ENCODE results near the gene AKT1.
"Not testable (repeated sequence)": the region's sequence is repeated elsewhere in the genome, so short reads cannot be mapped to it uniquely, and the experiment has no call there.

AKT1 gene

DNA sequence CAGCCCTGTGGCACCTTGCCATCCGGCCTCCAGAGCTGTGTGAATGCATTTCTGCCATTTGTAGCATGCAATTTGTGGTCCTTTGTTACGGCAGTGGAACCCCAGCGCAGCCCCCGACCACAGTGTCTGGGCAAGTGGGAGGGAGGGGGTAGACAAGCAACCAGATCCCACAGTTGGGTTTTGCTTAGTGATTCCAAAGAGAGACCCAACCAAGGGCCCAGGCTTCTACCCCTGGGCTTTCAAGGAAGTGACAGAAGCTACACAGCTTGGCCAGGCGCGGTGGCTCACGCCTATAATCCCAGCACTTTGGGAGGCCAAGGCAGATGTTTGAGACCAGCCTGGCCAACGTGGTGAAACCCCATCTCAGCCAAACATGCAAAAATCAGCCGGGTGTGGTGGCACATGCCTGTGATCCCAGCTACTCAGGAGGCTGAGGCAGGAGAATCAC lies 23.2 kb upstream of the AKT1 start:
- no peak for DNase-seq (ENCODE audit: low spot score)

DNA sequence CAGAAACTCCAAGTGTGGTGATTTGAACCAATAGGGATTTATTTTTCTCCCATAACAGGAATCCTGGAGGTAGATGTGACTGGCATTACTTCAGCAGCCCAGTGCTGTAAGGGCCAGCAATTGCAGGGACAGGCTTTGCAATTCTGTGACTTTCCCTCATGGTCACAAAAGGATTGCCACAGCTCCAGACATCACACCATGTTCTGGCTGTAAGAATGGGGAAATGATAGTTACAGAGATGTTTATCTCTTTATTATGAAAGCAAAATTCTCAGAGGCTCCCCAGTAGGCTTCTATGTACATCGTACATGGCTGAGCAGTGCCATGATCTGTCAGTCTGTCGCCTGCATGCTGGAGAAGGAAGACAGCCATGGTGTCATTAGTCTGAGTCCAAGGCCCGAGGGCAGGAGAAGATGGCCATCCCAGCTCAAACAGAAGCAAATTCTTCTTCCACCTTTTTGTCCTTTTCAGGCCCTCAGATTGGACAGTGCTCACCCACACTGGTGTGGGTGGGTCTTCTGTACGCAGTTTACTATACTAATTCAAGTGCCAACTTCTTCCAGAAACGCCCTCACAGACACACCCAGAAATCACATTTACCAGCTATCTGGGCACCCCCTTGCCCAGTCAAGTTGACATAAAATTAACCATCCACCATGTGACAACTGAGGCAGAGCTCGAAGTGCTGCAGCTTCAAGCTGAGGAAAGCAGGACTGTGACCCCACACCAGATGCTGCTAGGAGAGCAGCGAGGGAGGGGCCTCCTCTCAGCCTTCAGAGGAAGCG lies 22.6 kb upstream of the AKT1 start:
- no peak for DNase-seq (ENCODE audit: low spot score)

DNA sequence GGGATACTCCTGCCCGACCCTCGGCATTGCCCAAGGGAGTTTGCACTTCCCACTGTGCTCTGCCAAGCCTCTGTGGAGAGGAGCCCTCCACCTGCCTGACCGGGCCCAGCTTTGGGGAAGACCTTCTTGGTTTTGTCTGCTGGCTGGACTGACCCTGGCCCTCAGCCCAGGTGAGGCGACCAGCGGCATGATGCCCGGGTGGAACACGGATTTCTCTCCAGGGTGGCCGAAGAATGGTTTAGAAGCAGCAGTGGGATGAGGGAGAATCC lies 21.0 kb upstream of the AKT1 start:
- DNase-seq (ENCODE audit: low spot score) = no peak

DNA sequence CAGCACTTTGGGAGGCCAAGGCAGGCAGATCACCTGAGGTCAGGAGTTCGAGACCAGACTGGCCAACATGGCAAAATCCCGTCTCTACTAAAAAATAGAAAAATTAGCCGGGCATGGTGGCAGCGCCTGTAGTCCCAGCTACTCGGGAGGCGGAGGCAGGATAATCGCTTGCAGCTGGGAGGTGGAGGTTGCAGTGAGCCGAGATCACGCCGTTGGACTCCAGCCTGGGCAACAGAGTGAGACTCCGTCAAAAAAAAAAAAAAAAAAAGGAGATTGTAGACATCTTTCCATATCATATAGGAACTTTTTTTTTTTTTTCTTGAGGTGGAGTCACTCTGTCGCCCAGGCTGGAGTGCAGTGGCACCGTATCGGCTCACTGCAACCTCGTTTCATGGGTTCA lies 19.2 kb upstream of the AKT1 start:
- not testable (repeated sequence) for DNase-seq (ENCODE audit: low spot score)

DNA sequence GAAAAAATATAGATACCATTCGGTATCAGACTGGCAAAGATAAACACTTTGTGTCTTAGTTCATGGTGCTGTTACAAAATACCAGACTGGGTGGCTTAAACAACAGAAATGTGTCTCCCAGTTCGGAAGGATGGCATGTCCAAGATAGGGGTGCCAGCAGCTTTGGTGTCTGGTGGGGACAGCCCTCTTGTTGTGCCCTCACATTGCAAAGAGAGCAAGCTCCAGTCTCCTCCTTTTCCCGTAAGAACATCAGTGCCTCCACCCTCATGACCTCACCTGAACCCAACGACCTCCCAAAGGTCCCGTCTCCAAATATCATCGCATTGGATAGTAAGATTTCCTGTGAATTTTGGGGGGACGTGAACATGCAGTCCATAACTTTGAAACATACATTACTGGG lies 17.7 kb upstream of the AKT1 start:
- DNase-seq (ENCODE audit: low spot score) = no peak

DNA sequence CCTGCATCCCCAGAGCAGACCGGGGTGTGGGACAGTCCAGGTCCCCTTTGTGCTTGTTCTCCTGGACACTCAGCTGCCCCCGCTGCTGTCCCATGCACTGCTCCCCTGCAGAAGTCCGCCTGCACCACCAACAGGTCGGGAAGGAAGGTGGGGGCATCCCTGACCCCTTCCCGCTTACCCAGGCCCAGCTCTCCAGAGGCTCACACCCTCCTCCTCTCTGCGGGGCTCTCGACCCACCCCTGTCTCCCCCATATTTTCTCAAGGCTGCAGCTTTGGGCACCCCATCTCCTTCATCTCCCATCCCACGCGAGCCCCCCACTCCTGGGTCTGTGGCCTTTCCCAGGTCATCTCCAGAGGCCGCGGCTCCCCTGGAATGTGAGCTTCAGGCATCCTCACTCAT lies 14.8 kb upstream of the AKT1 start:
- DNase-seq (ENCODE audit: low spot score) = no peak

DNA sequence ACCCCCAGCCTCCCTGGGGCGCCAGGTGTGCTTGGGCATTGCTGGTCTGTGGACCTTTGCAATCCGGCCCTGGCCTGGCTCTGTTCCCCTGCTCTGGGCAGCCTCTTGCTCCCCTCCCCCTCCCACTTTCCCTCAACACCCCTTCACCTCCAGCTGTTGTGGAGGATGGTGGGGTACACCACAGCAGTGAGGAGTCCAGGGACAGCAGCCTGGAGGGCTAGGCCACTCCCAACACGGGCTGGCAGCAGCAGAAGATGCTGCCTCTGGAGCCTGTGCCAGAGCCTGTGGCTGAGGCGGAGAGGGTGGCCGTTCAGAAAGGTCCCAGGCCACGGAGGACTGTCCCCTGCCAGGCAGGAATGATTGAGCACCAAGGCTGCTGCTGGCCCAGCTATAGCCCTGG lies 12.9 kb upstream of the AKT1 start:
- DNase-seq (ENCODE audit: low spot score) = no peak

DNA sequence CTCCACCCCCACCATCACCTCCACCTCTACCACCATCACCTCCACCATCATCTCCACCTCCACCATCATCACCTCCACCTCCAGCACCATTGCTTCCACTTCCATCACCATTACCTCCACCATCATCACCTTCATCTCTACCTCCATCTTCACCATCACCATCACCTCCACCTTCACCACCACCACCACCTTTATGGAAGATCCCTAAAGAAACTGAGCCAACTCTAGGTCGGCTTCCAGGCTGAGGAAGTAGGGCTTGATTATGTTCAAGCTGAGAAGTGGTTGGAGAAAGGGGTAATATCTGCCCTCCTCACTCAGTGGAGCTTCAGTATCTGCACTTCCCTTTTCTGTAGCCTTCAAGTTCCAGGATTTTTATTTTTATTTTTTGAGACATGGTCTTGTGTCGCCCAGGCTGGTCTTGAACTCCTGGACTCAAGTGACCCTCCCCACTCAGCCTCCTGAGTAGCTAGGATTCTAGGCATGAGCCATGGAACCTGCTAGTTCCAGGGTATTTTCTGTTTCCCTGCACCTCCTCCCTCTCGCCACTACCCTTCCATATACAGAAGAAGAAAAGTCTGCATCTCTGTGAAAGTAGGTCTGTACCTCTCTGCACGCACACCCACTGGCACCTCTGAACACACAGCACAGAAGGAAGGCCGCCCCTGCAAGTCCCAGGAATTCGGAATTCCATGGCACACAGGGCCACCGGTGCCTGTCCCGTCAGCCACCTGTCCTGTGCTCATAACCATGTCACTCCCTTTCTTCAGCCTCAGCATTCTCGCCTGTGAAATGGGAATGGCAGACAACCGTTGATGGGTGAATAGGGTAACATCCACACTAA lies 11.3 kb upstream of the AKT1 start:
- no peak for DNase-seq (ENCODE audit: low spot score)

DNA sequence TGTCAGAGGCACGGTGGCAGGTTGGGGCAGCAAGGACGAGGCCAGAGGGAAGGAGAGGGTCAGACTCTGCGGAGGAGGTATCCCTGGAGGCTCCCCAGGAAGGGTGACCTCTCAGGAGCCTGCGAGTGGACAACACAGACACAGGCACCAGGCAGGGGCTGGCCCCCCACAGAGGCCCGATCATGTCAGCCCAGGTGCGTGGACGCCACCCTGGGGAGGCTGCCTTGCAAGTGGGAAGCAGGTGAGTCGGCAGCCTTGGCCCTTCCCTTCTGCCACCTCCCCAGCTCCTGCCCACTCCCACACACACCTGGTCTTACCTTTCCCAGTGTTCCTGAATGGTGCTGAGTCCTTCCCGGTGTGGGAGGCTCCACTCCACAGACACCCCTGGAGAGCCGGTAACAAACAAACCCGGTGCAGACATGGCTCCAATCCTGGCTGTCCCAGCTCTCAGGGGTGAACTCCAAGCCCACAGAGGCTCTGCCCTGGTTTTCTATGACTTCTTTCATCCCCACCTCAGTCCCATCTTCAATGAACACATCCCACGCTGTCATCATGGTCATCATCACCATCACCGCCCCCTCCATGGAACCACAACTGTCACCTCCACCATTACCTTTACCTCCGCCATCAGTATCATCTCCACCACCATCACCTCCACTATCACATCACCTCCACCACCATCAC lies 10.5 kb upstream of the AKT1 start:
- DNase-seq (ENCODE audit: low spot score) = no peak

DNA sequence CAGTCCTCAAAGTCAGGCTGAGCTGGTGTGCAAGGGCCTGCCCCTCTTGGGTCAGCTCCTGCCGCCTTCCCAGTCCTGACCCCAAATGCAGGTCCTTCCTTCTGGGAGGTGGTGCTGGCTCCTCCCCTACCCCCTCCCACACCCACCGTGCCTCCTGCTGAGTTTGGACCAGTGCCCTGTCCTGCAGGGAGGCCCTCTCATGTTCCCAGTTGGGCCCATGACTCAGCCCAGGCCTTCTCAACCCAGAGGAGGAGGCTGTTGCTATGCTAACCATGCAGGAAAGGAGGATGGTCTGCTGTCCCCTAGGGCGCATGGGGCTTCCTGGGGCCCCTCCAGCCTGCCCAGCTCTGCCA lies 9.8 kb upstream of the AKT1 start:
- peak; percentile 89 for DNase-seq (ENCODE audit: low spot score)

DNA sequence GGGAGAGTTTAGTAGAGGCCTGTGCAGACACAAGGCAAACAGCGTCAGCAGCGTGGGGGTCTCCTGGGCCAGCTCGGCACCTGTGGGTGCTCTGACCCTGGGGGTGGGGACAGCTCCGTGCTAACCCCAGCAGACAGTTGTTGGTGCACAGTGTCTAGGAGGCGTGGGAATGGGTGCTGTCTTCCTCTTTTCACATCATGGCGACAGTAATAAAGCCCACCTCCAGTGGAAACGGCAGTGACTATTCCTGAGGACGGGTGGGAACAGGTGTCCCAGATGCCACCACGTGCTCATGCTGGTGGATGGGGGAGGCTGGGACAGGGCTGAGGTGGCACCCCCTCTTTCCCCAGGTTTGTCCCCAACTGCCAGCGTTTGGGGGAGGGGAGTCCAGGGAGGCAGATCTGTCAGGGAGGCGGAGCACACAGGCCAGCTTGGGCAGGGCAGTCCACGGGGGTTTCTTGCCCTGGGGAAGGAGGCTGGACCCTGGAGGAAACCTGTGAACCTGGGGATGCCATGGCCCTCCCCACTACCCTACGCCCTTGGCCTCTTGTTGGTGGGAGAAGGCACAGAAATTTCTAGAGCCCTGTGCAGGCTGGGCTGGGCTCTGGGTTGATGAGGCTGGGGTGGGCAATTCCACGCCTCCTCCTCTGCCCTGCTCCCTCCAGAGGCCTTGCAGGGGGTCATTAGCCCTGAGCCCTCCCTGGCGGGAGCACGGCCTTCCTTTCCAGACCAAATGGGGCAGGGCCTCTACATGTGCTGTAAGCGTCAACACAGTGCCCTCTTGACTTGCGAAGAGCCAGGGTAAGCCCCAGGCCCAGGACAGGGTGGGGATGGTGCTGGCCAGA lies 9.2 kb upstream of the AKT1 start:
- no peak for DNase-seq (ENCODE audit: low spot score)

DNA sequence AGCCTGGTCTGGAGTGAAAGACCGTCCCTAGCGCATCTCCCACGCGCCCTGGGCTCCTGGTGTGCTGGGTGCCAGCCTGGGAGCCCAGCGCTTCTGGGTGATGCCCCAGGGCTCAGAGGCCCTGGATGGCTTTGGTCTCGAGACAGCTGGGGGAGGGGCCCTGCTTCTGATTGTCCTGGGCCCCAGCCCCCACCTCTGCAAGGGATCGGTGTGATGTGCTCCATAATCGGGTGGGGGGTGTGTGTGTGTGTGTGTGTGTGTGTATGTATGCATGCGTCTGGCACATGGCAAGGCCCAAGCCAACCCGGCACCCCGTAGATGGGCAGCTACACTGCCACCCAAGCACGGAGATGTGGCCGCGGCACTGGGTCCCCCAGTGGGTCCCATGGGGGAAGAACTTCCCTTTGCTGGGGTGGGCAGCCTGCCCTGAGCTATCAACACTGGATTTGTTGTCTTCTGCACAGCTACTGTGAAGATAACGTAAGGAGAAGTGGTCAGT lies 8.4 kb upstream of the AKT1 start:
- no peak for DNase-seq (ENCODE audit: low spot score)

DNA sequence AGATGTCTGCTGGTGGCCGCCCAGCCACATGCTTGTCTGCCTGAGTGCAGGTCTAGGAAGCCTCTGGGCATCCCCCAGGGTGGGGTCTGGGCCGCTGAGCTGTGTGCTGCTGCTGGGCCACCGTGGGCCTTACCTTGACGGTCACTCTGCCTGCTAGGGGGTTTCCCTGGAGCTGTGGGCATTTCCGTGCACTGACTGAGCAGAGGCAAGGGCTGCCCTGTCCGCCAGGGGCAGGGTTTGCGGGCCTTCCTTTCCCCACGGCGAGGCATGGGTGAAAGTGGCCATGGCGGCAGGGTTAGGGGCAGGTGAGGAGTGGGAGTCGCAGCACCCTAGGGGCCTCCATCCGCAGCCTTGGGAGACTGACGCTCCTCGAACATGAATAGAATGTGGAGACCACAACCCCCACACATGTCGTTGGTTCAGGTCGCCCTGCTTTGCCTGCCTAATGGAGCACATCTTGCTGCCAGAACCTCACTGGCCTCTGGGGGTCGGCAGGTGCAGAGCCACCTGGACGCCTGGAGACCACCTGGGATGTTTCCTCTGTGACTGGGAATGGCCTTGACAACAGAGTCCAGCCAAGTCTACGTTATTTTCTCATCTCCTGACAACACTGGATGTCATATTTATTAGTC lies 7.8 kb upstream of the AKT1 start:
- no peak for DNase-seq (ENCODE audit: low spot score)

DNA sequence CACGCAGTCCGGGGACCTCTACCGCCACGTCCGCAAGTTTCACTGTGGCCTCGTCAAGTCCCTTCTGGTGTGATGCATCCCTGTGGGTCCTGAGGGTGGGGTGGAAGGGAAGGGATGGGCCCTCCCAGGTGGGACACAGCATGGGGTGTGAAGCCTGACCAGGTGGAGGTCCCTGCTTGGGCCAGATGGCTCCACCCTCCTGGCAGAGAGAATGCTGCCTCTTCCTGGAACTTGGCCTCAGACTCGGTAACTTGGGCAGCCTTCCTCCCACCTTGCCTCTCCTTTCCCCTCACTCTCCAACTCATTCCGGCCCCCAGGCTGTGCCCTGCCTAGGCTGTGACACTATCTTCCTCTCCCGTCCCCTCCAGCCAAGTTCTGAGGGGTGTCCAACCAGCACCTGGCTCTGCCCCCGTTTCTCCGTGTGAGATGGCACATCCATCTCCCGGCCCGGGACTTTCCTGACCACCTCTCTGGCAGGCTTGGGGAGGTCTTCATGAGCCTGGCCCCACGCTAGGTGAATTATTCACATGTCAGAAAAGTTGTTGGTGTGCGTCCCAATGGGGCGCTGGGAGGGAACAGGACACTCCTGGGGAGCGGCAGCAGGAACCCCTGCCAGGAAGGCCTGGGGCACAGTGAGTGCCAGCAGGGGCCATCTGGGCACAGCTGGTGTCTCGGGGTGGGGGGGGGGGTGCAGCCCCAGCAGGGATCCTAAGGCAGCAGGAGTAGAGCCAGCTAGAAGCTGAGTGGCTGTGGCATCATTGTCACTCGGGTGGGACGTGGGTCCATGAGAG lies 7.0 kb upstream of the AKT1 start:
- no peak for DNase-seq (ENCODE audit: low spot score)

DNA sequence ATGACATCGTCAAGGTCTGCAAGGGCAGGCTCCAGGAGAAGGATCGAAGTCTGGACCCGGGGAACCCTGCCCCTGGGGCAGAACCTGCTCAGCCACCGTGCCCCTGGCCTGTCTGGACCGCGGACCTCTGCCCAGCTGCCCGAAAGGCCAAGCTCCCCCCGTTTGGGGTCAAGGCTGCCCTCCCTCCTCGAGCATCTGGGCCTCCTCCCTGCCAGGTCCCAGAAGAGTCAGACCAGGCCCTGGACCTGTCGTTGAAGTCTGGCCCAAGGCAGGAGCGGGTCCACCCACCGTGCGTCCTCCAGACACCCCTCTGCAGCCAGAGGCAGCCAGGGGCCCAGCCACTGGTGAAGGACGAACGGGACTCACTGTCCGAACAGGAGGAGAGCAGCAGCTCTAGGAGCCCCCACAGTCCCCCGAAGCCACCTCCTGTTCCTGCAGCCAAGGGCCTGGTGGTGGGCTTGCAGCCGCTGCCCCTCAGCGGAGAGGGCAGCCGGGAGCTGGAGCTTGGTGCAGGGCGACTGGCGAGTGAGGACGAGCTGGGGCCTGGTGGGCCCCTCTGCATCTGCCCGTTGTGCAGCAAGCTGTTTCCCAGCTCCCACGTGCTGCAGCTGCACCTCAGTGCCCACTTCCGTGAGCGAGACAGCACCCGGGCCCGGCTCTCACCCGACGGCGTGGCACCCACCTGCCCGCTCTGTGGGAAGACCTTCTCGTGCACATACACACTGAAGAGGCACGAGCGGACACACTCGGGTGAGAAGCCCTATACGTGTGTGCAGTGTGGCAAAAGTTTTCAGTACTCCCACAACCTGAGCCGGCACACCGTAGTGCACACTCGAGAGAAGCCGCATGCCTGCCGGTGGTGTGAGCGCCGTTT lies 6.2 kb upstream of the AKT1 start:
- DNase-seq (ENCODE audit: low spot score) = no peak

DNA sequence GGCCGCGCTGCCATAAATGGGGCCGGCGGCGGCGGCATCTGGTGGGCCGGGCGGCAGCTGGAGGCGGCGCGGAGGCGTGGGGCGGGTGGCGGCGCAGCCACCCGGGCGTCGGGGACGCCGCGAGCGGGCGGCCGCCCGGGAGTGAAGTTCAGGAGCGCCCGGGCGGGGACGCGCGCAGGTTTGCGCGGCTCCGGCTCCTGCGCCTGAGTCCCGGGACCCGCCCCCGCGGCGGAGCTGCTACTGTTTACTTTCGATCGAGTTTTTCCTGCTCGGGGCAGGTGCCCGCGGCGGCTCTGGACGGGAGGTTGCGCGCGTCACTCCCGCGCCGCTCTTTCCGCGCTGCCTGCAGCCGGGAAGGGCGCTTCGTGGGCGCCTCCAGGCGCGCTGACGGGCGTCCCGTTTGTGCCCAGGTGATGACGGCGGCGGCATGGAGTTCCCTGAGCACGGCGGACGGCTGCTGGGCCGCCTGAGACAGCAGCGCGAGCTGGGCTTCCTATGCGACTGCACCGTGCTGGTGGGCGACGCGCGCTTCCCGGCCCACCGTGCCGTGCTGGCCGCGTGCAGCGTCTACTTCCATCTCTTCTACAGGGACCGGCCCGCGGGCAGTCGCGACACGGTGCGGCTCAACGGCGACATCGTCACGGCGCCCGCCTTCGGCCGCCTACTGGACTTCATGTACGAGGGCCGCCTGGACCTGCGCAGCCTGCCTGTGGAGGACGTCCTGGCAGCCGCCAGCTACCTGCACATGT lies 5.4 kb upstream of the AKT1 start, which contains the start of gene ZBTB42:
Gene ZBTB42, plus strand, starts transcription at position 331 of the 749 bp plus-strand sequence. Its CDS starts 97 bp downstream, at position 428.
- DNase-seq (ENCODE audit: low spot score) = peak; percentile 69

DNA sequence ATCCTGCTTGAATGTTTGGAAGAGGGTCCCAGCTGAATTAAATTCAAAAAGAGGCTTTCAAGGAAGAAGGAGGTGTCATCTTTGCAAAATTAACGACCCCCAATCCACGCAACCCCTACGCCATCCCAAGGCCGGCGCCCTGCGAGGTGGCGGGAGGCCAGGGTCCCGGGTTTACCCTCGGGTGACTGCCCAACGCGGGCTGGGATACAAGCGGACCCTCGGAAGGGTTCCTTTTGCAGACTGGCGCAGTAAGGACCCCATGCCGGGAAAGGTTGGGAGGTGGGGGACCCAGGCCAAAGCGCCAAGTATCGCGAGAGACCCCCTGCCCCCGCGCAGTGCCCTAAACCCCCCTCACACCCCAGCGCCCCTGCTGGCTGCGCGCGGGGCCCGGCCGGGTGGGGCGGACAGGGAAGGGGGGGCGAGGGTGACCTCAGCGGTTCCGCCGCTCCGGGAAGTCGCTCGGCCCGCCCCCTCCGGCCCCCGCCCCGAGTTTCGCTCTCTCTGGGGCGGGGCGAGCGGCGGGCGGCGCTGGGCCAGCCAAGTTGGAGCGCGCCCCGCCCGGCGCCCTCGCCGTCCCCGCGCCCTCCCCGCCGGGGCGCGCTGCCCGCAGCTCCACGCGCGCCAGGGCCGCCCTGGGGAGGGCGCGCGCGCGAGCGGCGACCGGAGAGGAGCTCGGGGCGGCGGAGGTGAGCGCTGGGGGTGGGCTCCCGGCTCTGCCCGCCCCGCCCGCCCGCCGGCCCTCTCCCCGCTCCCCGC lies 4.6 kb upstream of the AKT1 start:
- peak; percentile 89 for DNase-seq (ENCODE audit: low spot score)

All from hepatic stellate cell (primary cell).